Tibial nerve (tissue), 4 donors: ENCODE results near the gene ELOF1.

Source experiments
- CTCF ChIP-seq, 5 experiments: fragments of 200-600 bp in 3 of 5; fragments of 450-650 bp in 2 of 5; sonication (generic) in 3 of 5; IDR thresholded peaks; one replicate each; pipeline ENCODE4 v1.5.1; 2016 to 2019; ENCODE audit warnings: antibody characterized with exemption in 5 of 5, mild to moderate bottlenecking in 3 of 5, moderate library complexity in 2 of 5
- EP300 ChIP-seq, 2 donors: sonication (generic); formaldehyde crosslinking; IDR thresholded peaks; one replicate each; pipeline ENCODE4 v1.6.1; 2017; ENCODE audit warnings: antibody characterized with exemption in 2 of 2, mild to moderate bottlenecking in 1 of 2
- POLR2A ChIP-seq, 2 donors: fragments of 450-650 bp; IDR thresholded peaks; one replicate each; pipeline ENCODE4 v1.6.1; 2017; ENCODE audit warnings: antibody characterized with exemption in 2 of 2, mild to moderate bottlenecking in 2 of 2, moderate library complexity in 2 of 2

- TF ChIP-seq POLR2A (IDR thresholded peaks at IDR 0.05) (no peak), CTCF (IDR thresholded peaks at IDR 0.05) (no peak), EP300 (IDR thresholded peaks at IDR 0.05) (no peak)
These were observed 4.5 kb upstream of the ELOF1 start for GRCh38 chr19:11563532-11563931.
